Measurements from ENCODE around the gene DNAJC4.

DNAJC4 gene

GRCh38 chr11:64246871-64247728 lies 16.8 kb downstream of the DNAJC4 start, which contains the start of gene PPP1R14B:
Gene PPP1R14B, minus strand, starts transcription at chr11:64246943. Its CDS starts 270 bp downstream, at chr11:64246673.
- DNase-seq = peak; percentile 85

DNA sequence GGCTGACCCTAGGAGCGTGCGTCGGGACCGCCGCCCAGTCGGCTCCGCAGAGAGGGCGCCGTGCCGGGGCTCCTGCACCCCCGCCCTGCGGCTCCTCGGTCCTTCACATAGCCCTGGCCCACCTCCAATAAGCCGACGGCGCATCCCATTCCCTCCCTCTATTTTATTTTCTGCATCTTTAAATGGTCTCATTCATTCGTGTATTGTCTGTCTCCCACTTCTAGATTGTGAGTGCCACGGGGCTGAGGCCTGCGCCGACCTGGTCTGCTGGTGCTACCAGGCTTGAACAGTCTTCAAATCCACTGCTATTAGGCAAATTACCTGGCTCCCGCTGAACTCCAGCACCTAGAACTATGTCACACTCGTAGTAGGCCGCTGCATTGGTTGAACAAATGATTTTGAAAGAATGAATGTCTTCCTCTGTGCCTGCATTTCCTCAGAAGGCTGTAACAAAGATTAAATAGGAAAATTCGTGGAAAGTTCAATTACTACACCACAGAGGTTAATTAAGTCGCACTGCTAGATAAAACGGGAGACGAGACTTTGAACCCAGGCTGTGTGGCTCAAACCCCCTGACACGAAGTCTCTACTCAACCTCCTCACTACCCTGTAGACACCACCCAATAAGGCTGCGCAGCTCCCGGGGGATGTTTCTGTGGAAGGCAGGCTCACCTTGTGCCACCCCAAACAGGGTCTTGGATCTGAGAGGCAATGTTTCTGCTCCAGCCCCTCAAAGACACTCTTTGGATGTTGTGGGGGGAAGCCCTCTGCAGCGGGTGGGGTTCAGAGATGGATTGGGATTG lies 17.6 kb downstream of the DNAJC4 start:
- DNase-seq = peak; percentile 26

DNA sequence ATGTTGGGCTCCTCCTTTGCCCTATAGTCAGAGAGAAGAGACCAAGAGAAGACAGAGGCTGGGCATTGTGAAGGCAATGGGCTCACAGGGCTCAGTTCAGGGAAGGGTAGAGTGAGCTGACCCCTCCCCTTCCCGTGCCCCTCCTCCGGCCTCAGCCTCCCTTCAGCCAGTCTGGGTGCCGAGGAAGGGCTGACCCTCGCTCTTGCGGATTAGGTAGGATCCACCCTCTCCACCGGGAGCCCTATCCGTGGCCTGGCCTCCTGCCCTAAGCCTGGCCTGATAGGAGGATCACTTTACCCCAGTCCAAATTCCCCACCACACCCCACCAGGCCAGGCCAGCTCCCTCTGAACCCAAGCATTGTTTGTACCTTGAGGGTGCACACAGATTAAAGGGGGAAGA lies 18.2 kb downstream of the DNAJC4 start:
- no peak for DNase-seq

DNA sequence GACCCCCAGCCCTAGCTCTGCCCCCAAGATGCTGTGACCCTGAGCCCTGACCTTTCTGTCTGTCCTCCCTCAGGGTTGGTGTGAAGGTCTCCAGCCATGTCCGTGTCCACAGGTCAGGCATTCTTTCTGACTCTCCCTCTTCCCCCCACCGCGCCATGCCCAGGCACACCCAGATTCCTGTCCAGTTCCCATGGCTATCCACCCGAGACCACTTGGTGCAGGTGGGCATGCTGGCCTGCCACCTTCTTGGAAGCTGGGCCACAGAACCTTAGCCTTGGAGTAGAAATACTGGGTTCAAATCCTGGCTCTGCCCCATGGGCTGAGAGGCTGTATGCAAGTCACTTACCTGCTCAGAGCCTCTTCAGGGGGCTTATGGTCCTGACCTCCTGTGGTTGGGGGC lies 18.7 kb downstream of the DNAJC4 start:
- no peak for DNase-seq

- peak; percentile 67 for DNase-seq
These were observed 19.4 kb downstream of the DNAJC4 start for GRCh38 chr11:64249563-64250414.

GRCh38 chr11:64250415-64251015 lies 20.2 kb downstream of the DNAJC4 start:
- no peak for DNase-seq

DNA sequence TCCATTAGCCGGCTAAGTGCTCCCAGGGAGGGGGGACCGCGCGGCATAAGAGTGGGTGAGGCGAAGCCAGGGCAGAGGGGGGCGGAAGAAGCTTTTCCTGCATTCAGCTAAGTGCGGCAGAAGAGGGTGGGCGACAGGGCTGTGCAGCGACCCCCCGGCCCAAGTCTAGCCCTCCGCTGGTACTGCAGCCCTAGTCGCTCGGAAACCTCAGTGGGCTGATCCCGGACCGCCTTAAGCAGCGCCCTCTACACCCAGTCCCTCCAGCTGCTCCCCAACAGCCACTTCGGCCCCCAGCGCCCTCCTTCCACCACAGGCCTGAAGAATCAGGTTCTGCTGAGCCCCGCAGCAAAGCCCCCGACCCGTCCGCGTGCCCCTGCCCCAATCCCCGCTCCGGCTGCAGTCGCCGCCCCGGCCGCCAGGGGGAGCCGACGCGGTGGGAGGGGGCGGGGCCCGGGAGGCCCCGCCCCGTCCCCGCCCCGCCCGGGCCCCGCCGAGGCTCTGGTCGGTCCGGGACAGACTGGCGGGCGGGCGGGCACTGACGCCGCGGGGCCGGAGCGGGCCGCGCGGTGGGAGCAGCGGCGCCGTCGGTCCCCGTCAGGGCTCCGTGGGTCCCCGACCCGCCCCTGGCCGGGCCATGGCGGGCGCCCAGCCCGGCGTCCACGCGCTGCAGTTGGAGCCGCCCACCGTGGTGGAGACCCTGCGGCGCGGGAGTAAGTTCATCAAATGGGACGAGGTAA lies 20.8 kb downstream of the DNAJC4 start, which contains the start of gene PLCB3:
Gene PLCB3 (plus strand): TSS at position 515 of the 737 bp plus-strand sequence. CDS start 120 bp downstream, at position 635.
- DNase-seq = peak; percentile 17

GRCh38 chr11:64251753-64252002 lies 21.3 kb downstream of the DNAJC4 start:
- DNase-seq = no peak

DNA sequence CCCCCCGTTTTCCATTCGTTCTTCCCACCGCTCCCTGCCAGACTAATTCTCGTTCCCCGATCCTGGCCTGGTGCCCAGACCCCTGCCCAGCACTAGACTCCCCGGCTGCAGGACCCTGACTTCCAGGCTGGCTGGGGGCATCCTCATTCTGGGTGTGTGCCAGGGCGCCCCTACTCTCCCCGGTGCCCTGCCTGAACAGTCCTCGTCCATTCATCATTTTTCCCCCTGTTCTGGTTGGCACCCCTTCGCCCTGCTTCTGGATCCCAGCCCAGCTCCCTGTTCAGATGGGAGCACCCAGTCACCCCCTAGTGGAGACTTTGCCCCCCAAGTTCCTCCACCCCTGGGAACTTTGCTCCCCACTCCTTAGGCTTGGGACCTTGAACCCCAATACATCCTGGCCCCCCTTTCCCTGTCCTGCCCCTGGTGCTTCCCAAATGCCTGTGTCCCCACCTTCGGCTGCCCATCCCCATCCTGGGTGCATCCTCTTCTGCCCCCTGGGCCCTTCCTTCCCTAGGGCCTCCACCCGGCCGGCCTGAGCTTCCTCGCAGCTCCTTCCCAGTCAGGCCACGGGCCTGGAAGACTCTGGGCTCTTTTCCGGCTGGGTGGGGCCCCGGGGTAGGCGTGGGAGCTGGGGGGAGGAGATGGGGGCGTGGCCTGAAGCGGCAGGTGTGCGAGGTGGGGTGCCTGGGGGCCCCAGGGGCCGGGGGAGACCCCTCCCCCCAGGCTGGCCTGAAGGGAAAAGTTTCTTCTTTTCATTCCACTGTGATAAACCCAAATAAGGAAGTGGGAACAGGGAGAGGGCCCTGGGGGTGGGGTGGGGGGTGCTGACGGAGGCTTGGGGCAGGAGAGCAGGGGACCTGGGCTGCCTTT lies 21.9 kb downstream of the DNAJC4 start:
- no peak for DNase-seq

- DNase-seq = no peak
These were observed 22.7 kb downstream of the DNAJC4 start for GRCh38 chr11:64253043-64253442.

DNA sequence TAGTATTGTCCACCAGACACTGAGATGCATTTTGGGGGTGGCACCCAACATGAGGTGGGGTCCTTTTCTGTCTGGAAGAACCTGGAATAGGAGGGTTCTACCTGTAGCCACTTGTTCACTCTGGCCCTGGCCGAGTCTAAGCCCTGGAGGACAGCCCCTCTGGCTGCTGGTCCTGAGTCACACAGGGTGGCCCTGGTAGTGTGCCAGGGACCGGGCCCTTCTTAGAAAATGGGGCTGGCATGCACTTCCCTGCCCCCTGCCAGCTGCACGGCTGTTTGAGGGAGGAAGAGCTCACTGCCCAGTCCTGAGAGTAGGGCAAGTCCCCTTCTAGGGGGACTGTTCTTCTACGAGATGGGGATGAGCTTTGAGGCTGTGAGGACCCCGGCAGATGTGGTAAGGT lies 23.1 kb downstream of the DNAJC4 start:
- DNase-seq = no peak

GRCh38 chr11:64254326-64254725 lies 24.0 kb downstream of the DNAJC4 start:
- DNase-seq = no peak

GRCh38 chr11:64255135-64256128 lies 25.1 kb downstream of the DNAJC4 start:
- no peak for DNase-seq

DNA sequence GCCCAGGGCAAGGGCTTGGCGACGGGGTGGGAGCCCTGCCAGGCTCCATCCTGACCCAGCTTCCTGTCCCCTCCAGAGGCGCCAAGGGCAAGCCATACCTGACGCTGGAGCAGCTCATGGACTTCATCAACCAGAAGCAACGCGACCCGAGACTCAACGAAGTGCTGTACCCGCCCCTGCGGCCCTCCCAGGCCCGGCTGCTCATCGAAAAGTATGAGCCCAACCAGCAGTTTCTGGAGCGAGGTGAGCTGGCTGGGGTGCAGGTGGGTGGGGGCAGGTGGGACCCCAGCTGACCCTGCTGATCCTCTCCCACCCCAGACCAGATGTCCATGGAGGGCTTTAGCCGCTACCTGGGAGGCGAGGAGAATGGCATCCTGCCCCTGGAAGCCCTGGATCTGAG lies 26.0 kb downstream of the DNAJC4 start:
- no peak for DNase-seq

GRCh38 chr11:64258356-64258755 lies 28.0 kb downstream of the DNAJC4 start:
- DNase-seq = no peak

DNA sequence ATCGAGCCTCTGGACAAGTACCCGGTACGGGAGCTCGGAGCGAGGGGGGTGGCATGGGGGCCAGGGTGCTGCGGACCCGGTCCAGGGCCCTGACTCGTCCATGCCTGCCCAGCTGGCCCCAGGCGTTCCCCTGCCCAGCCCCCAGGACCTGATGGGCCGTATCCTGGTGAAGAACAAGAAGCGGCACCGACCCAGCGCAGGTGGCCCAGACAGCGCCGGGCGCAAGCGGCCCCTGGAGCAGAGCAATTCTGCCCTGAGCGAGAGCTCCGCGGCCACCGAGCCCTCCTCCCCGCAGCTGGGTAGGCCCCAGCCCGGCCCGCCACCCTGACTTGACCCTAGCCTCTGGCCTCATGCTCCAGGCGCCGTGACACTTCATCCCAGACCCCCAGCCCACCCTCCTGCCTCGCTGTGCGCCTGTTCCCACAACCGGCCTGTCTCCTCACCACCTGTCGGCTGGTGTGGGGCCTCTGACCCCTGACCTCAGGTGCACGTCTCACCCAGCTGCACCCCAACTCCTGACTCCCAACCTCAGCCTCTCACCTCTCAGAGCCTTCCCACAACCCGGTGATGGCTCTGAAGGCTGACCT lies 28.7 kb downstream of the DNAJC4 start:
- DNase-seq = no peak

DNA sequence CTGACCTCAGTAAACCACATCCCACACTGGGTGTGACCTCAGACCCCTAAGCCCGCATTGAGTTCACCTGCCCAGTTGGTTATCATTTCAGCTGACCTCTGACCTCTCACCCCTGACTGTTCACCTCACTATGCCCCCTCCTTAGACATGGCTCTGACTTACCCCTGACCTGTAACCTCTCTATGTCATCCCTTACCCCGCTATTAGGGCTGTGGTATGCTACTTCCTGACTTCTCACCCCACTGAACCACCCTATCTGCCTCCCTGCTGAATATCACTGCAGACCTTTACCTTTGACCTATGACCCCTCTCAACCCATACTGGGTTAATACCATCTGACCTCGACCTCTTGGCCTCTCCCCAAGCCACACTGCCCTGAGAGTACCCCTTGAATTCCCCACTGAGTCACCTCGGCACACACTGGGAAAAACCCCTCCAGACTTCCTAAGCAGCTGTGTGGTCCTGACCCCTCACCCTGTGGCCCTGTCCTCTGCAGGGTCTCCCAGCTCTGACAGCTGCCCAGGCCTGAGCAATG lies 29.3 kb downstream of the DNAJC4 start:
- no peak for DNase-seq

DNA sequence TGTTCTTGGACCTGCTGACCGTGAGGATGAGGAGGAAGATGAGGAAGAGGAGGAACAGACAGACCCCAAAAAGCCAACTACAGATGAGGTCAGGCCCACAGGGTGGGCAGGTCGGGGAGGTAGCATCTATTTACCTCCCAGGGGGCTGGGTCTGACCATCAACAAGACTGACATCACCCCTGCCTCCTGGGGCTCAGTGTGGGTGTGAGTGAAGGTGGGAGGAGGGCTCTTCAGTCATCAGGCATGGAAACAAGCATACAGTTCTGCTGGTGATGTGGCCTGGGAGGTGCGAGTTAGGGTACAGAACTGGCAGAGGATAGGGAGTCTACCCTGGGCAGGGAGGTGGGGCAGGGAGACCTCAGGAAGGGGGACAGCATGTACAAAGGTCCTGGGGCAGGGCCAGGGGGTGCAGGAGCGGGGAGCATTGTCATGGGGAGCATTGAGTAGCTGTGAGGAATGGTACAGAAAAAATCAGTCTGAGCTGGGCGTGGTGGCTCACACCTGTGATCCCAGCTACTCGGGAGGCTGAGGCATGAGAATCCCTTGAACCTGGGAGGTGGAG lies 29.9 kb downstream of the DNAJC4 start:
- DNase-seq = no peak
